Sigmoid colon (tissue), 4 donors: Measurements from ENCODE around the gene ASAP3.

ENCODE experiments used
- CTCF ChIP-seq, 4 experiments: fragments of 450-650 bp in 3 of 4; fragments of 200-600 bp in 1 of 4; IDR thresholded peaks; one replicate each; pipeline ENCODE4 v1.5.1; 2016 to 2019; ENCODE audit warnings: antibody characterized with exemption in 4 of 4, mild to moderate bottlenecking in 3 of 4, moderate library complexity in 2 of 4
- EP300 ChIP-seq, 4 donors: sonication (generic); formaldehyde crosslinking; IDR thresholded peaks; one replicate each; pipeline ENCODE4 v1.6.1; 2017; ENCODE audit warnings: antibody characterized with exemption in 4 of 4
- POLR2A ChIP-seq, 2 donors: fragments of 450-650 bp; IDR thresholded peaks; one replicate each; pipeline ENCODE4 v1.6.1; 2016; ENCODE audit warnings: antibody characterized with exemption in 2 of 2, mild to moderate bottlenecking in 2 of 2, moderate library complexity in 2 of 2
- POLR2AphosphoS5 ChIP-seq, 4 donors: sonication (generic); formaldehyde crosslinking; IDR thresholded peaks; one replicate each; pipeline ENCODE4 v1.6.1; 2017; ENCODE audit warnings: antibody characterized with exemption in 4 of 4

GRCh38 chr1:23426828-23427227 is 57.2 kb downstream of the ASAP3 start:
- no peak for TF ChIP-seq CTCF (IDR thresholded peaks at IDR 0.05)
- TF ChIP-seq POLR2AphosphoS5 (IDR thresholded peaks at IDR 0.05), result no peak
- TF ChIP-seq EP300 (IDR thresholded peaks at IDR 0.05), result no peak
- no peak for TF ChIP-seq POLR2A (IDR thresholded peaks at IDR 0.05)
